IPS DF 6.9 (cell line): ENCODE results near the gene AMMECR1.
"Not testable (repeated sequence)": the region's sequence is repeated elsewhere in the genome, so short reads cannot be mapped to it uniquely, and the experiment has no call there.

Experiments used
- DNase-seq: peaks from one replicate; pipeline ENCODE4 v3.0.0-alpha.2; 2013; ENCODE audit warnings: low read depth, low spot score
- H3K27ac ChIP-seq: one replicate; pipeline ENCODE4 v1.5.1; 2013; ENCODE audit warnings: low read length, control low read depth
- H3K27me3 ChIP-seq: 2 replicates; pipeline ENCODE4 v1.6.1; 2013; ENCODE audit warnings: mild to moderate bottlenecking, low read length; ENCODE audit not compliant: control insufficient read depth, insufficient read depth
- H3K36me3 ChIP-seq: 2 replicates; pipeline ENCODE4 v1.6.1; 2013; ENCODE audit warnings: low read length; ENCODE audit not compliant: control insufficient read depth, insufficient read depth
- H3K4me1 ChIP-seq: 2 replicates; pipeline ENCODE4 v1.6.1; 2013; ENCODE audit warnings: low read length; ENCODE audit not compliant: control insufficient read depth, insufficient read depth
- H3K4me3 ChIP-seq: 2 replicates; pipeline ENCODE4 v1.5.1; 2013; ENCODE audit warnings: mild to moderate bottlenecking, low read length
- H3K9me3 ChIP-seq: 2 replicates; pipeline ENCODE4 v1.6.1; 2013; ENCODE audit warnings: low read length, inconsistent platforms; ENCODE audit not compliant: control insufficient read depth, insufficient read depth
- WGBS: extraction: QIAGEN DNeasy Blood & Tissue Kit; methylation state at CpG from one replicate; pipeline ENCODE4 v1.1.7; 2013; ENCODE audit warnings: mixed read lengths, missing lambda C conversion rate; ENCODE audit not compliant: insufficient read length, insufficient coverage; 5-methylcytosine and 5-hydroxymethylcytosine counted together

Gene AMMECR1

DNA sequence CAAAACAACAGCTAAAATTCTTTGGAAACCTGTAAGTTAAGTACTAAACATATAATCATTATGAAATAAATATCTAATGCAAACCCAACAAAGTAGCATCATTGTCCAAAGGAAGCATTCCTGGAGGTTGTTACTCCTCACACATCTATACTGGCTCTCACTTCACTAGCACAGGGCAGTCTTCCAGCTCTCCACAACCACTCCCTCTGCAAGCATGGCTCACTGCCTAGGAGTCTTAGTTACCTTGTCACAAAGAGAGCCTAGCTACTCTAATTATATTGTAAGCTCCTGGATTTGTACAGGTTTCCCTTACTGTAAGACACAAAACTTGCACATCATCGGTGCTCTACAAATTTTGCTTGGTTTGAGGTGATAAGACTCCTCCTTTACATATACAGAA, 76.1 kb downstream of the AMMECR1 start:
- Histone ChIP-seq H3K36me3 (no peaks in the 10 kb centered on the region), H3K4me3 (no peak overlapping the region), H3K27ac (no peak overlapping the region), H3K9me3 (no peaks in the 10 kb centered on the region), H3K4me1 (no peaks in the 10 kb centered on the region), H3K27me3 (no peaks in the 10 kb centered on the region)
- no peak for DNase-seq
- no CpG with 5 or more reads among the region's 1 CpG for WGBS

DNA sequence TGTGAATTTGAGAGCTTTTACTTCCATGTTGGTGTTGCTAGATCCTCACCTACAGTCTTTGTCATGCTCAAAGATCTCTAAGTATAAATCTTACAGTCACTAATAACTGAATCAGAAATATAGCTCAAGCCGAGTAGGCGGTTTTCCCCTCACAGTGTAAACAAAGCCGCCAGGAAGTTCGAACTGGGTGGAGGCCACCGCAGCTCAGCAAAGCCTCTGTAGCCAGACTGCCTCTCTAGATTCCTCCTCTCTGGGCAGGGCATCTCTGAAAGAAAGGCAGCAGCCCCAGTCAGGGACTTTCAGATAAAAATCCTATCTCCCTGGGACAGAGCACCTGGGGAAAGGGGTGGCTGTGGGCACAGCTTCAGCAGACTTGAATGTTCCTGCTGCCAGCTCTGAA, 79.6 kb downstream of the AMMECR1 start:
- H3K27ac ChIP-seq, H3K4me1 ChIP-seq, H3K9me3 ChIP-seq, H3K27me3 ChIP-seq, H3K4me3 ChIP-seq, H3K36me3 ChIP-seq, DNase-seq: not testable (repeated sequence)
- no CpG with 5 or more reads among the region's 5 CpGs for WGBS

- not testable (repeated sequence) for H3K36me3 ChIP-seq, H3K4me3 ChIP-seq, DNase-seq, H3K27me3 ChIP-seq, H3K27ac ChIP-seq, H3K4me1 ChIP-seq, H3K9me3 ChIP-seq
- WGBS: no CpG with 5 or more reads among the region's 3 CpGs
Measured at GRCh38 chrX:110231485-110231884, 86.4 kb downstream of the AMMECR1 start.

- not testable (repeated sequence) for H3K9me3 ChIP-seq, H3K4me1 ChIP-seq, DNase-seq, H3K27ac ChIP-seq, H3K27me3 ChIP-seq, H3K36me3 ChIP-seq
- H3K4me3 ChIP-seq: peak overlapping the region; percentile 43; the same call in 1 of the 2 replicates
- WGBS: no CpG with 5 or more reads among the region's 21 CpGs
Measured at GRCh38 chrX:110229497-110230111, 88.3 kb downstream of the AMMECR1 start.

GRCh38 chrX:110228453-110228852, 89.4 kb downstream of the AMMECR1 start:
- DNase-seq: no peak
- H3K36me3 ChIP-seq: no peaks in the 10 kb centered on the region
- peaks cover 1% of the 10 kb centered on the region; the same call in 1 of the 2 replicates for H3K4me1 ChIP-seq
- H3K4me3 ChIP-seq: no peak overlapping the region
- H3K9me3 ChIP-seq: no peaks in the 10 kb centered on the region
- no peaks in the 10 kb centered on the region for H3K27me3 ChIP-seq
- WGBS: no CpG with 5 or more reads among the region's 5 CpGs
- no peak overlapping the region for H3K27ac ChIP-seq

DNA sequence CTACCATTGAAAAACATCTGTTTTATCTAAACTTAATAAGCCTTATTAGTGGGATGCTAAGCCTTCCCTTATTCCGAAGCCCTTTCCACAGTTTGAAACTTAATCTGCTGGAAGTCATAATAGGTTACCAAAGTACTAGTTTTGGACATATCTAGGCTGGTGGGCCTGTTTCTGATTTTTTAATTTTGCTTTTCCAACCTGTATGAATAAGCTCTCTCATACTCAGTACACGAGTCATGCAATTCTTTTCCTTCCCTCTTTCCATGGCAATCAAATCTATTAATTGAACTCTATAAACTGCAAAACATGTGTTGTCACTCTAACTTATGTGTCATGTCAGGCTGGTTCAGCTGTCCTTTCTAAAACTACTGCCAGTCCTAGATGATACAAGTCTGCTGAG, 91.0 kb downstream of the AMMECR1 start:
- H3K4me3 ChIP-seq: no peak overlapping the region
- DNase-seq: no peak
- no CpG with 5 or more reads among the region's 2 CpGs for WGBS
- H3K36me3 ChIP-seq: no peaks in the 10 kb centered on the region
- no peak overlapping the region for H3K27ac ChIP-seq
- H3K9me3 ChIP-seq: no peaks in the 10 kb centered on the region
- H3K4me1 ChIP-seq: peaks cover 1% of the 10 kb centered on the region; the same call in 1 of the 2 replicates
- H3K27me3 ChIP-seq: no peaks in the 10 kb centered on the region

- no peak overlapping the region for H3K27ac ChIP-seq
- H3K36me3 ChIP-seq: no peaks in the 10 kb centered on the region
- no peaks in the 10 kb centered on the region for H3K9me3 ChIP-seq
- no peak for DNase-seq
- H3K4me1 ChIP-seq: peaks cover 1% of the 10 kb centered on the region; the same call in 1 of the 2 replicates
- WGBS: no CpG with 5 or more reads among the region's 3 CpGs
- H3K27me3 ChIP-seq: no peaks in the 10 kb centered on the region
- H3K4me3 ChIP-seq: no peak overlapping the region
Measured at GRCh38 chrX:110224926-110225617, 92.8 kb downstream of the AMMECR1 start.

GRCh38 chrX:110222497-110223257, 95.2 kb downstream of the AMMECR1 start:
- Histone ChIP-seq H3K4me1 (no peaks in the 10 kb centered on the region), H3K4me3 (no peak overlapping the region), H3K9me3 (no peaks in the 10 kb centered on the region), H3K36me3 (no peaks in the 10 kb centered on the region), H3K27me3 (no peaks in the 10 kb centered on the region), H3K27ac (no peak overlapping the region)
- no CpG with 5 or more reads among the region's 2 CpGs for WGBS
- no peak for DNase-seq

DNA sequence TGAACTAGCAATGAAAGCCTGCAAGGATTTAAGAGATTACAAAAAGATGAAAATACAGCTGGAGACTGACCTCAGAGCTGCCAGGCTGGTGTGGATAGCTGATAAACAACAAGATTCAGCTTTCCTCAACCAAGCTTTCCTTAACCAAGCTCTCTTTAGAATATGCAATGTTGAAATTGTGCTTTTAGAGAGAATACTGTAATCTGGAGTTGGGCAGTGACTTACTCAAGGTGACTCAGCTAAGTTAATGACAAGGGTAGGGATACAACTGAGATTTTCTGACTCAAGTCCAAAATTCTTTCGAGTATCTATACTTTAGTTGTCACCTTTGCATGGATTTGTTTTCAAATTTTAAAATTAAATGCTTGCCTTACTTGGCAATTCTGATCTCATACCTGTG, 98.0 kb downstream of the AMMECR1 start:
- Histone ChIP-seq H3K4me1 (no peaks in the 10 kb centered on the region), H3K36me3 (no peaks in the 10 kb centered on the region), H3K27me3 (no peaks in the 10 kb centered on the region), H3K27ac (no peak overlapping the region), H3K9me3 (no peaks in the 10 kb centered on the region), H3K4me3 (no peak overlapping the region)
- WGBS: no CpG with 5 or more reads among the region's 1 CpG
- DNase-seq: no peak

GRCh38 chrX:110218591-110218990, 99.3 kb downstream of the AMMECR1 start:
- H3K27ac ChIP-seq: no peak overlapping the region
- DNase-seq: no peak
- H3K9me3 ChIP-seq: no peaks in the 10 kb centered on the region
- H3K36me3 ChIP-seq: no peaks in the 10 kb centered on the region
- no peak overlapping the region for H3K4me3 ChIP-seq
- no CpG with 5 or more reads among the region's 2 CpGs for WGBS
- no peaks in the 10 kb centered on the region for H3K4me1 ChIP-seq
- H3K27me3 ChIP-seq: no peaks in the 10 kb centered on the region
